Hepatocyte (in vitro differentiated cells): ENCODE data around the gene BARX1. TPM values are rescaled to one million over a fixed set of nuclear protein-coding genes. Genes with fewer than 3 reads are reported as not detected.

ENCODE experiments used
- DNase-seq: peaks from one replicate; pipeline ENCODE4 v3.0.0-alpha.2; 2016; ENCODE audit warnings: low spot score
- H2AFZ ChIP-seq: fragments of 200-600 bp; sonication (generic); 2 replicates; pipeline ENCODE4 v1.6.0; 2016; ENCODE audit warnings: antibody characterized with exemption, mild to moderate bottlenecking
- H3K27ac ChIP-seq: fragments of 200-600 bp; sonication (generic); 2 replicates; pipeline ENCODE4 v1.5.1; 2016; ENCODE audit warnings: mild to moderate bottlenecking
- H3K27me3 ChIP-seq: fragments of 200-600 bp; sonication (generic); 2 replicates; pipeline ENCODE4 v1.6.1; 2016
- H3K36me3 ChIP-seq: fragments of 200-600 bp; sonication (generic); replicated peaks from 2 replicates; pipeline ENCODE4 v1.5.1; 2016; ENCODE audit warnings: low read depth; ENCODE audit not compliant: insufficient read depth
- H3K4me1 ChIP-seq: fragments of 200-600 bp; sonication (generic); 2 replicates; pipeline ENCODE4 v1.5.1; 2016; ENCODE audit warnings: mild to moderate bottlenecking, moderate library complexity; ENCODE audit not compliant: insufficient read depth
- H3K4me2 ChIP-seq: fragments of 200-600 bp; sonication (generic); 2 replicates; pipeline ENCODE4 v1.6.0; 2016
- H3K4me3 ChIP-seq: fragments of 200-600 bp; sonication (generic); 2 replicates; pipeline ENCODE4 v1.5.1; 2016; ENCODE audit warnings: mild to moderate bottlenecking
- H3K79me2 ChIP-seq: fragments of 200-600 bp; sonication (generic); 2 replicates; pipeline ENCODE4 v1.6.0; 2017; ENCODE audit warnings: mild to moderate bottlenecking
- H3K9me2 ChIP-seq: fragments of 200-600 bp; sonication (generic); replicated peaks from 2 replicates; pipeline ENCODE4 v1.6.0; 2017; ENCODE audit warnings: mild to moderate bottlenecking; ENCODE audit not compliant: insufficient read depth
- H3K9me3 ChIP-seq: fragments of 200-600 bp; sonication (generic); 2 replicates; pipeline ENCODE4 v1.5.1; 2016; ENCODE audit warnings: low read depth, mild to moderate bottlenecking
- H4K20me1 ChIP-seq: fragments of 200-600 bp; sonication (generic); 2 replicates; pipeline ENCODE4 v1.6.0; 2016; ENCODE audit warnings: mild to moderate bottlenecking; ENCODE audit not compliant: insufficient read depth, poor library complexity, severe bottlenecking
- EZH2 ChIP-seq: fragments of 200-600 bp; sonication (generic); IDR thresholded peaks from 2 replicates; pipeline ENCODE4 v1.6.1; 2016; ENCODE audit warnings: antibody characterized with exemption, mild to moderate bottlenecking, borderline replicate concordance
- EZH2phosphoT487 ChIP-seq: fragments of 200-600 bp; sonication (generic); IDR thresholded peaks from one replicate; pipeline ENCODE4 v1.6.1; 2018; ENCODE audit warnings: antibody characterized with exemption, mild to moderate bottlenecking, low read depth, moderate library complexity; ENCODE audit not compliant: unreplicated experiment, severe bottlenecking
- WGBS: methylation state at CpG from one replicate; pipeline ENCODE4 v1.1.6; 2016; ENCODE audit warnings: low lambda C conversion rate; ENCODE audit errors: missing lambda C conversion rate; 5-methylcytosine and 5-hydroxymethylcytosine counted together
- polyA plus RNA-seq: library from polyadenylated mRNA; unstranded; fragments of >200 nt; fragmentation: Nextera tagmentation; extraction: Ambion mirVana; gene quantifications from 2 replicates; pipeline ENCODE4 v1.2.1, GENCODE V29; 2016
- total RNA-seq: library from RNA; depleted of rRNA; stranded (reverse); fragments of >200 nt; gene quantifications from 2 replicates; pipeline ENCODE4 v1.2.3, GENCODE V29; 2014
- TF ChIP-seq, protein P1 (sequence below): fragments of 200-600 bp; sonication (generic); IDR thresholded peaks from 2 replicates; pipeline ENCODE4 v1.5.1; 2016; ENCODE audit warnings: antibody characterized with exemption, mild to moderate bottlenecking; ENCODE audit not compliant: poor library complexity

The BARX1 gene
- total and polyA plus RNA-seq, 2 experiments from 2014 or later, result 0.47 to 0.50 TPM

DNA sequence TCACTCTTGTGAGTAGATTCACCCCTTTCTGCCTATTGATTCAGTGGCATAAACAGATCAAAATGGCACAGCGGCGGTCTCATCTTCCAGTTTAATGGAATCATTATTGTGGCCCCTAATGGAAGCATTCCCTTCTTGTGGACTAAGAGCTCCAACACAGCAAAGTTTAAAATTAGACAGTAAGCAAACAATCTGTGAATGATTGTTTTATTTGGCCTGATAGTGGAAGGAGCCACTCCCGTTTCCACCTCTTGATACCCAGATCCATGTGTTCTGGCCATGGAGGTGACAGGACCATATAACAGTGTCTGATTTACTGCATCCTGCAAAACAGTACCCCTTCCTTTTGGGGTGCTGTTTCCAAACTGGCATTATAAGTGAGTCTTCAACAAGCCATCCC, 41.2 kb upstream of the BARX1 start:
- Histone ChIP-seq H3K4me1 (no peaks in the 10 kb centered on the region), H3K79me2 (no peaks in the 10 kb centered on the region), H3K9me2 (no peaks in the 10 kb centered on the region), H4K20me1 (no peaks in the 10 kb centered on the region), H3K36me3 (no peaks in the 10 kb centered on the region), H3K4me2 (no peak overlapping the region), H3K27ac (no peak overlapping the region), H2AFZ (no peak overlapping the region), H3K9me3 (no peaks in the 10 kb centered on the region), H3K4me3 (no peak overlapping the region), H3K27me3 (peaks cover 6% of the 10 kb centered on the region)
- WGBS, result 87% methylated on average over 3 of the region's 3 CpGs
- TF ChIP-seq, protein P1, sequence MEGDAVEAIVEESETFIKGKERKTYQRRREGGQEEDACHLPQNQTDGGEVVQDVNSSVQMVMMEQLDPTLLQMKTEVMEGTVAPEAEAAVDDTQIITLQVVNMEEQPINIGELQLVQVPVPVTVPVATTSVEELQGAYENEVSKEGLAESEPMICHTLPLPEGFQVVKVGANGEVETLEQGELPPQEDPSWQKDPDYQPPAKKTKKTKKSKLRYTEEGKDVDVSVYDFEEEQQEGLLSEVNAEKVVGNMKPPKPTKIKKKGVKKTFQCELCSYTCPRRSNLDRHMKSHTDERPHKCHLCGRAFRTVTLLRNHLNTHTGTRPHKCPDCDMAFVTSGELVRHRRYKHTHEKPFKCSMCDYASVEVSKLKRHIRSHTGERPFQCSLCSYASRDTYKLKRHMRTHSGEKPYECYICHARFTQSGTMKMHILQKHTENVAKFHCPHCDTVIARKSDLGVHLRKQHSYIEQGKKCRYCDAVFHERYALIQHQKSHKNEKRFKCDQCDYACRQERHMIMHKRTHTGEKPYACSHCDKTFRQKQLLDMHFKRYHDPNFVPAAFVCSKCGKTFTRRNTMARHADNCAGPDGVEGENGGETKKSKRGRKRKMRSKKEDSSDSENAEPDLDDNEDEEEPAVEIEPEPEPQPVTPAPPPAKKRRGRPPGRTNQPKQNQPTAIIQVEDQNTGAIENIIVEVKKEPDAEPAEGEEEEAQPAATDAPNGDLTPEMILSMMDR, result no peak
- TF ChIP-seq EZH2phosphoT487 (no peak), EZH2 (no peak)
- no peak for DNase-seq

DNA sequence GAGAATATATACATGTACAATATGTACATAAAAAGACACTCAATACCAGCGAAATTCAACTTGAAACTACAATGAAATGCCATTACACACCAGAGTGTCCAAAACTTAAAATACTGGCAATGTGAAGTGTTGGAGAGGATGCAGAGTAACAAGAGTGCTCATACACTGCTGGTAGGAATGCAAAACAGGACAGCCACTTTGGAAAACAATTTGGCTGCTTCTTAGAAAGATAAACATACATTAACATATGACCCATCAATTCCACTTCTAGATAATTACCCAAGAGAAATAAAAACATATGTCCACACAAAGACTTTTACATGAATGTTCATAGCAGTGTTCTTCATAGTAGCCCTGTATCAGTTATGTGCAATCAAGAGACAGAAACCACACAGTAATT, 39.4 kb upstream of the BARX1 start:
- TF ChIP-seq EZH2phosphoT487, result no peak
- no peak for TF ChIP-seq EZH2
- TF ChIP-seq, protein P1, result no peak
- Histone ChIP-seq H3K4me2 (no peak overlapping the region), H3K9me2 (no peaks in the 10 kb centered on the region), H2AFZ (no peak overlapping the region), H3K27me3 (peaks cover 6% of the 10 kb centered on the region), H3K4me3 (no peak overlapping the region), H3K27ac (no peak overlapping the region), H3K36me3 (no peaks in the 10 kb centered on the region), H4K20me1 (no peaks in the 10 kb centered on the region), H3K4me1 (no peaks in the 10 kb centered on the region), H3K9me3 (no peaks in the 10 kb centered on the region), H3K79me2 (no peaks in the 10 kb centered on the region)
- DNase-seq, result no peak
- 58% methylated on average over 1 of the region's 1 CpG for WGBS

DNA sequence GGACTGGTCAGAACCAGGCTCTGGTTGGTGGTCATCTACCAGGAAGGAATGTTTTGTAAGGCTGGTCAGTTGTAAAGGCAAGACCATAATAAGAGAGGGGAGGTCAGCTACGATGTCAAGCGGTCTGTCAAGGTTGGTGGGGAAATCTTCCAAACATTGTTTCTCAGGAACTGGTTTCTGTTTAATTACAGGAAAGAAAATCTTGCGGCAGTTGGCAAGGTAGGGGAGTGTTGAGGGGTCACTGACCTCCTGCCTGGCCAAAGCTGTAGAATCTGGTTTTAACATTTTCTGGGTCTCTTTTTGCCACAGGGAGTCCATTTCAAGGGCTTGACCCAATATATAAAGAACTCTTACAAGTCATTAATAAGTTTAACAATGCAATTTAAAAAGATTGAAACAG, 39.0 kb upstream of the BARX1 start:
- no peaks in the 10 kb centered on the region for H3K4me1 ChIP-seq
- DNase-seq, result no peak
- H3K79me2 ChIP-seq, result no peaks in the 10 kb centered on the region
- H3K27ac ChIP-seq, result no peak overlapping the region
- no peaks in the 10 kb centered on the region for H4K20me1 ChIP-seq
- 96% methylated on average over 3 of the region's 3 CpGs for WGBS
- peaks cover 6% of the 10 kb centered on the region for H3K27me3 ChIP-seq
- no peaks in the 10 kb centered on the region for H3K9me3 ChIP-seq
- TF ChIP-seq EZH2phosphoT487, result no peak
- no peak for TF ChIP-seq EZH2
- TF ChIP-seq, protein P1, result no peak
- H3K4me2 ChIP-seq, result no peak overlapping the region
- H3K9me2 ChIP-seq, result no peaks in the 10 kb centered on the region
- H2AFZ ChIP-seq, result no peak overlapping the region
- H3K36me3 ChIP-seq, result no peaks in the 10 kb centered on the region
- no peak overlapping the region for H3K4me3 ChIP-seq

DNA sequence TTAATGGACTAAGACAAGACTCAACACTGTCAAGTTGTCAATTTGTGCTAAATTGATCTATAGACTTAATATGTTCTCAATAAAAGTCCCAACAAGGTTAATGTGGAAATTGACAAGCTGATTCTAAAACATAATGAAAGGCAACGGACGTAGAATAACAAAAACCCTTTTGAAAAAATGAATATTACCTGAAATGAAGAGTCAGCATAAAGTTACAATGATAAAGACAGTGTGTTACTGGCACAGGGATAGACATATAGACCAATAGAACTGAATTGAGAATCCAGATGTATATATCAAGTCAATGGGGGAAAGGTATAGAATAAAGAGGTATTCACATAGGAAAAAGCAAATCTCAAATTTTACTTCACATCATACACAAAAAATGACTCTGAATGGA, 37.7 kb upstream of the BARX1 start:
- Histone ChIP-seq H3K9me3 (no peaks in the 10 kb centered on the region), H2AFZ (no peak overlapping the region), H3K9me2 (no peaks in the 10 kb centered on the region), H3K4me2 (no peak overlapping the region), H3K36me3 (no peaks in the 10 kb centered on the region), H3K4me1 (no peaks in the 10 kb centered on the region), H4K20me1 (no peaks in the 10 kb centered on the region), H3K27me3 (peaks cover 6% of the 10 kb centered on the region), H3K27ac (no peak overlapping the region), H3K4me3 (no peak overlapping the region), H3K79me2 (no peaks in the 10 kb centered on the region)
- WGBS, result 98% methylated on average over 2 of the region's 2 CpGs
- no peak for DNase-seq
- TF ChIP-seq, protein P1, result no peak
